Upper lobe of right lung (tissue), 1 donor: Measurements from ENCODE around the gene LMO7. TPM values are rescaled to one million over a fixed set of nuclear protein-coding genes. Genes with fewer than 3 reads are reported as not detected.

Experiments
- ATAC-seq: fragments of 200-7000 bp; cut with Tn5 transposase; one replicate; pipeline ENCODE4 v1.9.1; 2020; ENCODE audit warnings: mild to moderate bottlenecking, moderate library complexity
- DNase-seq: peaks from one replicate; pipeline ENCODE4 v3.0.0-alpha.2; 2020
- H3K27ac ChIP-seq: fragments of 200-600 bp; one replicate; pipeline ENCODE4 v1.8.0; 2022
- H3K27me3 ChIP-seq: fragments of 200-600 bp; one replicate; pipeline ENCODE4 v1.8.0; 2022; ENCODE audit warnings: mild to moderate bottlenecking
- H3K36me3 ChIP-seq: fragments of 200-600 bp; one replicate; pipeline ENCODE4 v1.8.0; 2022
- H3K4me1 ChIP-seq: fragments of 200-600 bp; one replicate; pipeline ENCODE4 v1.8.0; 2022
- H3K4me3 ChIP-seq: fragments of 200-600 bp; one replicate; pipeline ENCODE4 v1.8.0; 2022; ENCODE audit warnings: mild to moderate bottlenecking
- H3K9me3 ChIP-seq: fragments of 200-600 bp; one replicate; pipeline ENCODE4 v1.8.0; 2022
- intact Hi-C: fragments of 100-400 bp; cut with DNase I; formaldehyde crosslinking; loops from one replicate; pipeline ENCODE4 v1.11.0; 2022
- long read RNA-seq: library from polyadenylated mRNA; unstranded; transcript quantifications from one replicate; pipeline ENCODE4 v2.0.0, GENCODE V29; 2021
- total RNA-seq: library from RNA; stranded (reverse); fragmentation: NEBNext Ultra II Directional; extraction: Animal tissue kit (Norgen Biotek cat#: 25700); gene quantifications from one replicate; pipeline ENCODE4 v1.2.1, GENCODE V29; 2021
- TF ChIP-seq, protein P1 (sequence below): fragments of 200-600 bp; IDR thresholded peaks from one replicate; pipeline ENCODE4 v1.8.0; 2022; ENCODE audit warnings: antibody characterized with exemption
- donor health status: DM: no; HTN: yes; CAD: no; lungs with severe emphysema.

The LMO7 gene
- total RNA-seq: 549 TPM
- long read RNA-seq, partial matches to known transcripts: 115 of 153 reads
- long read RNA-seq, other reads (novel, unspliced or antisense): 36 of 153 reads

DNA sequence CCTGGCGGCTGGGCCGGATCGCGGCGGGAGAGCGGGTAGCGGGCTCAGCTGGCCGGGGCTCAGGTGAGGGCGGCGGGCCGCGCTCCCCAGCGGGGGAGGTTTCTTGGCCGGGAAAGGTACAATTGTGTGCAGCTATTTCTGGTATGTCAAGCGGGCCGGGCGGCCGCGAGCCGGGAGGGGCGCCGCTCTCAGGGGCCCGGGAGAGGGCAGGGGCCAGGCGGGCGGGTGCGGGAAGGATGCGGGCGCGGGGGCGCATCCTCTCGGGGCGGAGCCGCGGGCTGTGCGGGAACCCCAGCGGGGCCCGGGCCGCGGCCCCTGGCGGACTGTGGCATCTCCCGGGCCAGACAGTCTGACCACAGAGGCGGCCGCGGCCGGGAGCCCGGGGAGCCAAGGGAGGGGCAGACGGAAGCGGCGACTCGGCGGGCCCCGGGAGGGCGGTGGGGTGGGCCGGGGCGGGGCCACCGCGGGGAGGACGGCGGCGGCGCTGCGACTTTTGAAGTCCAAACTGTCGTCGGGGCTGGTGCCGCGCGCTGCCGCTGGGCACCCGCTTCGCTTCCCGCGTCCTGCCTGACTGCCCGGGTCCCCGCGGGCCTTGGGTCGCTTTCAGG is at the start of gene LMO7:
LMO7 (plus strand) TSS at position 503 of the 608 bp plus-strand sequence. CDS start 328 bp downstream, outside the sequence.
- peaks cover 6% of the 10 kb centered on the region for H3K4me1 ChIP-seq
- peak within 1 kb of the TSS; percentile 80 for H3K4me3 ChIP-seq
- no peaks in the 10 kb centered on the region for H3K9me3 ChIP-seq
- no peaks in the 10 kb centered on the region for H3K27me3 ChIP-seq
- intact Hi-C loops: no loop called here
- TF ChIP-seq, protein P1, sequence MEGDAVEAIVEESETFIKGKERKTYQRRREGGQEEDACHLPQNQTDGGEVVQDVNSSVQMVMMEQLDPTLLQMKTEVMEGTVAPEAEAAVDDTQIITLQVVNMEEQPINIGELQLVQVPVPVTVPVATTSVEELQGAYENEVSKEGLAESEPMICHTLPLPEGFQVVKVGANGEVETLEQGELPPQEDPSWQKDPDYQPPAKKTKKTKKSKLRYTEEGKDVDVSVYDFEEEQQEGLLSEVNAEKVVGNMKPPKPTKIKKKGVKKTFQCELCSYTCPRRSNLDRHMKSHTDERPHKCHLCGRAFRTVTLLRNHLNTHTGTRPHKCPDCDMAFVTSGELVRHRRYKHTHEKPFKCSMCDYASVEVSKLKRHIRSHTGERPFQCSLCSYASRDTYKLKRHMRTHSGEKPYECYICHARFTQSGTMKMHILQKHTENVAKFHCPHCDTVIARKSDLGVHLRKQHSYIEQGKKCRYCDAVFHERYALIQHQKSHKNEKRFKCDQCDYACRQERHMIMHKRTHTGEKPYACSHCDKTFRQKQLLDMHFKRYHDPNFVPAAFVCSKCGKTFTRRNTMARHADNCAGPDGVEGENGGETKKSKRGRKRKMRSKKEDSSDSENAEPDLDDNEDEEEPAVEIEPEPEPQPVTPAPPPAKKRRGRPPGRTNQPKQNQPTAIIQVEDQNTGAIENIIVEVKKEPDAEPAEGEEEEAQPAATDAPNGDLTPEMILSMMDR: no peak
- DNase-seq (peak; percentile 84), ATAC-seq (peak; percentile 89)
- peak within 1 kb of the TSS; percentile 74 for H3K27ac ChIP-seq
- H3K36me3 ChIP-seq: no peaks in the 10 kb centered on the region

DNA sequence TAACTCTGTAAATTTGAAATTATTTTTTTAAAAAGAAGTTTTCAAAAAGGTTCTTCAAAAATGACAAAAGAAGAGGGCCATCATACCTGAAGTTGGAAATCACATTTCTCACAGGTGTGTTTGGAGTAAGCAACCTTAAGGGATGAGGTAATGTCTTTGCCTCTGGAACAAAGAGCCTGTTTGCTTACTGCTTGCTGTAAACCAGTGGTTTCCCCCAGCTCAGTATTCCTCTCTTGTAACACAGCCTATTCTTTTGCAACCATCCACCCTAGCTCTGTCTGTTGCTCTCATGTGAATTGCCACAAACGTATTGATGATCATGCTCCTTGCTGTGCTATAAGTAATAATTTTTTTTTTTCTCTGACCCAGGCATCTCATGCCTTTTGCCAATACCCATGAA is 48.5 kb upstream of the LMO7 start:
- Histone ChIP-seq H3K27ac (no peak overlapping the region), H3K4me1 (no peaks in the 10 kb centered on the region), H3K27me3 (no peaks in the 10 kb centered on the region), H3K4me3 (no peak overlapping the region), H3K9me3 (no peaks in the 10 kb centered on the region), H3K36me3 (no peaks in the 10 kb centered on the region)
- TF ChIP-seq, protein P1: no peak
- ATAC-seq (peak; percentile 68), DNase-seq (no peak)
- intact Hi-C loops: no loop called here

DNA sequence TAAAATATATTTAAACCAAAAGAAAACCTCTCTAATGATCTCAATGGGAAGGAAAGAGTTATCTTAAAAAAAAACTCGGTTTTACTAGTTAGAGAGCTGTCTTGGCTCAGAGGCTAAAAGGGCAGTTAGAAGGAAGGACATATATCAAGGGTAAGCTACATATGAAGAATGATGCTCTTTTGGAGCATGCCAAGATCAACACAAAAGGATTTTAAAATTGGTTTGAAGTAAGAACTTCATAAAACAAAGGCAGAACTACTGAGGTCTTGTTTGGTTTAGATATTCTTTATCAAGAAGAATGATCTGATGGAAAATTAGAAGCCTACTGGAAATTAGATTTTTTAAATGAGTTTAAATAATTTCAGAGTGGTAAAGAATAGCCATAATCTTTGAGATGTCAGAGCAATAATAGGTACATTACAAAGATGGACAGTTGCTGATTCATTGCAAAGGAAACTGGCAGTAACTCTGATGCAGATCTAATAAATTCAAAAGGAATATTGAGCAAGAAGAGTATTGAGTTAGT is 39.4 kb upstream of the LMO7 start:
- Histone ChIP-seq H3K4me3 (no peak overlapping the region), H3K27ac (no peak overlapping the region), H3K4me1 (no peaks in the 10 kb centered on the region), H3K9me3 (no peaks in the 10 kb centered on the region), H3K36me3 (no peaks in the 10 kb centered on the region), H3K27me3 (no peaks in the 10 kb centered on the region)
- no peak for ATAC-seq
- no peak for DNase-seq
- TF ChIP-seq, protein P1: no peak
- intact Hi-C loops: no loop called here

DNA sequence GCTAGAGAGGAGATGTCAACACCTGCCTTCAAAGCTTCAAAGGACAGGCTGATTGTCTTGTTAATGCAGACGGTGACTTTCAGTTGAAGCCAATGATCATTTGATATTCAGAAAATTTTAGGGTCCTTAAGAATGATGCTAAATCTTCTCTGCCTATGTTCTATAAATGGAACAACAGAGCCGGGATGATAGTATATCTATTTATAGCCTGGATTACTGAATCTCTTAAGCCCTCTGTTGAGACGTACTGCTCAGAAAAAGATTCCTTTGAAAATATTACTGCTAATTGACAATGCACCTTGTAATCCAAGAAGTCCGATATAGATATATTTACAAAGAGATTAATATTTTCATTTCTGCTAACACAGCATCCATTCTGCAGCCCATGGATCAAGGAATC is 35.8 kb upstream of the LMO7 start:
- H3K27ac ChIP-seq: no peak overlapping the region
- intact Hi-C loops: no loop called here
- H3K36me3 ChIP-seq: peaks cover 12% of the 10 kb centered on the region
- ATAC-seq (no peak), DNase-seq (no peak)
- no peaks in the 10 kb centered on the region for H3K27me3 ChIP-seq
- H3K4me1 ChIP-seq: no peaks in the 10 kb centered on the region
- no peak overlapping the region for H3K4me3 ChIP-seq
- TF ChIP-seq, protein P1: no peak
- H3K9me3 ChIP-seq: no peaks in the 10 kb centered on the region

DNA sequence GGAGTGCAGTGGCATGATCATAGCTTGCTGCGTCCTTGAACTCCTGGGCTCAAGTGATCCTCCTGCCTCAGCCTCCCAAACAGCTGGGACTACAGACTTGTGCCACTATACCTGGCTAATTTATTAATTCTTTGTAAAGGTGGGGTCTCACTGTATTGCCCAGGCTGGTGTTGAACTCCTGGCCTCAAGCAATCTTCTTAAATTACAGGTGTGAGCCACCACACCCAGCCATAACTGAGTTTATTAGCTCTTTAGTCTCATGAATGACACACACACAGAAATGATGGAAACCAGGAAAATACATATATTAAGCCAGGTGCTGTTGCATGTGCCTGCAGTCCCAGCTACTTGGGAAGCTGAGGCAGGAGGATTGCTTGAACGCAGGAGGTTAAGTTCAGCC is 33.1 kb upstream of the LMO7 start:
- no peaks in the 10 kb centered on the region for H3K9me3 ChIP-seq
- H3K4me1 ChIP-seq: no peaks in the 10 kb centered on the region
- DNase-seq: no peak
- H3K27me3 ChIP-seq: no peaks in the 10 kb centered on the region
- intact Hi-C loops: no loop called here
- no peak overlapping the region for H3K27ac ChIP-seq
- H3K36me3 ChIP-seq: peaks cover 12% of the 10 kb centered on the region
- ATAC-seq: no peak
- no peak overlapping the region for H3K4me3 ChIP-seq
- TF ChIP-seq, protein P1: no peak
